Activated CD8-positive, alpha-beta memory T cell treated with anti-CD3 and anti-CD28 coated beads for 4 hours (primary cell): ENCODE measurements around the gene SMIM12.

Source experiments
- DNase-seq, 2 donors: peaks; one replicate each; pipeline ENCODE4 v3.0.0-alpha.2; 2020; ENCODE audit warnings: low read depth in 2 of 2

Gene SMIM12

DNA sequence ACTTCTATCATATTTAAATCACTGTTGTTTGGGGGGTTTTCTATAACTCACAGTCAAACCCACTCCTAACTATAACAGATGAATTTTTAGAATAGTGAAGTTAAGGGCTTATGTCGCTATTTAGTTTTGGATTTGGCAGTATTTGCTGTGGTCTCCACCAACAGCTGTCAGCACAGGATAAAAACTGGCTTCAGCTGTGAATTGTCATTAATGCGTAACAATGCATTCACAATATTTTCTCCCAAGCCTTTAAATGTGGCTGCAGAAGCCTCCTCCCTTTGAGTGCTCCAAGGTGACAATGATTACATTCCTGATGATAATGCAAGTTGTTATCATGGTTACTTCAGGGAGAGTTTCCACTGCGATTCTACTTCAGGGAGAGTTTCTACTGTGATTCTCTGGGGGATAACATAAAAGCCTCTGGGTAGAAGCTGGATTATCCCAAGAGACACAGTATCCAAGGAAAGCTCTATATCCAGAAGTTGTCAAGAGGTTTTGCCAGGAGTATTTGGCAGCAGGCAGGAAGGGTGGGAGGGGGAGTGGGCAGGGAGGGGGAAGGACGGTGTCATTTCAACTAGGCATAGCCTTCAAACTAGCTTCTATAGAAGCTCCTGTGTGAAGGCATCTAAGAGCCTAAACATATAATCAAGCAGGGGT, 14.9 kb upstream of the SMIM12 start:
- DNase-seq = no peak

DNA sequence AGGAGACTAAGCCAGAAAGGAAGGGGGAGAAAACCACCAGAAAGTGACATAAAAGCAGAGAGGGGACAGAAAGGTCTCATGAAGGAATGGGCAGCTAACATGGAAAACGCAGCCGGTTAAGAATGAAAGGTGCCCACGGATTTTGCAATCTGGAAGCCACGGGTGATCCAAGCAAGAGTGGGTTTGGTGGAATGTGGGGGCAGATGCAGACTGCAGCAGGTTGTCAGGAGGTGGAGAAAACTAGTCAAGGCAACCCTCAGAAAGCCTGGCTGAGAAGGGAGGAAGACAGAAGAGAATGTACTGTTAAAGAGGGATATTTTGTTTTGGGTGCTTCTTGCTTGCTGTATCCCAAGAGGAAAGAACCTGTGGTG, 12.6 kb upstream of the SMIM12 start:
- no peak for DNase-seq

DNA sequence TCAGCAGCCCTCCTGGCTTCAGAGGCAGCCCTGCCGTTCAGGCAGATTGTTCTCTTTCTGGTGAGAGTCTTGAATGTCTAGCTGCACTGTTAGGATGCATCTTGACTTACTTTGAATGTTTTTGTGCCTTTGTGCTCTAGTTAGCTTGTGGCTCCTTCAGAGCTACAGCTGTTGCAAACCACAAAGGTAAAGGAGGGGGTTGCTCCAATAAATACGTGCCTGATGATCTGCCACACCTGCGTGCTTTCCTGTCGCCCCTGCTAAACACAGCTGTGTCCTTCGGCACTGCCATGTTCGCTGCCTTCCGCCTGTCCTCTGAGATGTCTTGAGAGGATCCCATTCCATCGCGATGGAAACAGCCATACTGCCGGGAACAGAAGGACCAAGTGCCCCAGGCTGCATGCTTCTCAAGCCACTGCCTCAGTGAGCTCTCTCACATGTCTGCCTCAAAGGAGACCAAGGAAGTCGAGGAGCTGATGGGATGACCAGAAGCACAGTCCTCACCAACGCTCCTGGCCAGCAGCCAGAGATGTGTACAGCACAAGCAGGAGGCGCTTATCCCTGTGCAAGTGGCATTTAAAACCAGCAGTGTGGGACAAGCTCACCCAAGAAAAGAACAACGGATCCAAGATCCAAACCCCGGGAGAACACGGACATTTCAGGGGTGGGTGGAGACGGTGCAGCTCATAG, 12.0 kb upstream of the SMIM12 start:
- no peak for DNase-seq

DNA sequence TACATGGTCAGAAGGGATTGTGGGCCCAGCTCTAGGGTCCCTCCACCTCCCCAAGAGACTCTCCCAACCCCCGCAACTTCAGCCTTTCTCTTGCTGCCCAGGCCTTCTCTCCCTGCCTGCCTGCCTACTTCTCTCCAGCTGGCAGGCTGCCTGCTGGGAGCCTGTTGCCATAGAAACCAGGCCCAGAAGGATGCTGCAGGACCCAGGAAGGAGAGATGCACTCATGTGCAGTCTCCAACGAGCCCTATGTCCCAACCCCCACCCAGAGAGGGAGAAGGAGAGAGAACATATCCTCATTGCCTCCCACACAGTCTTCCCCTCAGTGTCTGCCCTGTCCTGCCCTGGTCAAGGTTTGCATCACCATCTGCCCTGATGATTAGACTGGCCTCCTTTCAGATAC, 10.8 kb upstream of the SMIM12 start:
- DNase-seq = no peak

DNA sequence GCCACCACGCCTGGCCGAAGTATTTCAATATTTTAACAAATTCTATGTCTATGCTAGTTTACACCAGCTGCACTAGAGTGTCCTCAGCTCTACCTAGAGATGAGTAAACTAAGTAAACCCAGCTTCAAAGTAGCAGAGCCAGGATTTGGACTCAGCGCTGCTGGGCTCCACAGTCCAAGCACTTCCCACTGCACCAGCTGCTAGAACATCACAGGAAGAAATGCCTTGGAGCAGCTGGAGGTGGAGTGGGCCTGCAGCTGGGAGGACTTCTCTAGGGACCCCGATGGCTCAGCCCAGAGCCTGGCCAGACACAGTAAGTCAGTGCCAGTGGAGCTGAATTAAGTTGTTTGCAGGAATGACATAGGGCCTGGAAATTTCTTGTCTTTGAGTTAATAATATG, 10.2 kb upstream of the SMIM12 start:
- no peak for DNase-seq

DNA sequence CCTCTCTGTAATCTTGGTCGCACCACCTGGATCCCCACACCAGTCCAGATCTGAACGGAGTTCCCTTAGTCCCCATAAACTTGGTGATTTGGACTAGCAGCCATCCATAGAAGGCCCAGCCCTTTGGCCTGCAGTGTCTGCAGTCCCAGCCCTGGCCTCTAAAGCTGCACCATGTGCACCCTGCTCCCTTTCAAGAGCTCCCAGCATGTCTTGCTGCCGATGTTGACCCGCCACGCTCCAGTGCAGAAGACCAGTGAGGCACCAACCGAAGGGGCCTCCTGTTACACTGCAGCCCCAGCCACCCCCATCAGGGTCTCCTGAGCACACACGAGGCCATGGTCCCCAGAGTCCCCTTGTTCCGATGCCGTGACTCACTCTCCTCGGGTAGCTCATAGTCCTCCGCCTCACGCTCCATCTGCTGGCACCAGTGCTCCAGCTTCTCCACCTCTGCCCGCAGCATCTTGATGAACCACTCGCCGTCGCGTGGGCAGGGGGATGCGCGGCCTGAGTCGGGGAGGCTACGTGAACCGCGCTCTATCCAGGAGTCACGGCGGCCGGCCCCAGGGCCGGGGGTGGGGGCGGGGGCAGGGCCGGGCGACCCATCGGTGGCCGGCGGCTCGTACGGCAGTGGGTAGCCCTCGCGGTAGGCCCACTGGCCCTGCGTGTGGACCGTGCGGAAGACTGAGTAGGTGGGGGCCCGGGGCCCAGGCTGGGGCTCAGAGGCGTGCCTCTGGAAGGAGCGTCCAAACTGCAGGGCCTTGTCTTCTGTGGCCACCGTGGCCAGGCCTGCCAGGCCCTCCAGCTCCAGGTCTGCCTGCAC, 8.9 kb upstream of the SMIM12 start:
- no peak for DNase-seq

DNA sequence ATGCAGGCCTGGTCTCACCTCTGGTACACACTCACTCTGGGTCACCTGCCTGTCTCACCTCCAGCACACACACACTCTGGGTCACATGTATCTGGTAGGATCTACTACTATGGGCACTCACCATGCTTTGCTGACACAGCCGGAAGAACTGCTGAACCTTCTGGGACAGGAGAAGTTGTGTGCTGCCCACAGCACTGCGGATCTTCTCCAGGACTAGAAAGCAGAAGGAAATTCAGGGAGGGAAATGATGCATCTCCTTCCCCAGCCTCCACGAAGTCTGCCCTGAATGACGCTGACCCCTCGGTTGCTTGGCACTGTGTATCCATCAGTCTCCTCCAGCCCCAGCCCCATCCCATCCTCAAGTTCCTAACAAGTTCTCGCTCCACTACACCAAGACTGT, 7.9 kb upstream of the SMIM12 start:
- no peak for DNase-seq

DNA sequence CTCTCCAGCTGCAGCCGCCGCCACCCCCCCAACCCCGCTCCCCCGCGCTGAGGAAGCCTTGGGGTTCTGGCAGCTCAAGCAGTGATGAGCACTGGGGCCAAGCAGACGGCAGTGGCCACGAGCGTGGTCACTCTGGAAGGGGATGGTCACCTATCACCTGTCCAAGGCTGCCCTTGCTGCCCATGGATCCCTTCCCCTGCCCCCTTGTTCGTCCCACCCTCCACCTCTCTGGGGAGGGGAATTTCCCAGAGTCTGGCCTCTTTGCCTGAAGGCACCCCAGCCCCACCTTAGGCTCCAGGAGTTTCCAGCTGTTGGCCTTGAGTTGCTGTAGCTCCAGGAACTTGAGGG, 7.2 kb upstream of the SMIM12 start:
- DNase-seq = no peak

DNA sequence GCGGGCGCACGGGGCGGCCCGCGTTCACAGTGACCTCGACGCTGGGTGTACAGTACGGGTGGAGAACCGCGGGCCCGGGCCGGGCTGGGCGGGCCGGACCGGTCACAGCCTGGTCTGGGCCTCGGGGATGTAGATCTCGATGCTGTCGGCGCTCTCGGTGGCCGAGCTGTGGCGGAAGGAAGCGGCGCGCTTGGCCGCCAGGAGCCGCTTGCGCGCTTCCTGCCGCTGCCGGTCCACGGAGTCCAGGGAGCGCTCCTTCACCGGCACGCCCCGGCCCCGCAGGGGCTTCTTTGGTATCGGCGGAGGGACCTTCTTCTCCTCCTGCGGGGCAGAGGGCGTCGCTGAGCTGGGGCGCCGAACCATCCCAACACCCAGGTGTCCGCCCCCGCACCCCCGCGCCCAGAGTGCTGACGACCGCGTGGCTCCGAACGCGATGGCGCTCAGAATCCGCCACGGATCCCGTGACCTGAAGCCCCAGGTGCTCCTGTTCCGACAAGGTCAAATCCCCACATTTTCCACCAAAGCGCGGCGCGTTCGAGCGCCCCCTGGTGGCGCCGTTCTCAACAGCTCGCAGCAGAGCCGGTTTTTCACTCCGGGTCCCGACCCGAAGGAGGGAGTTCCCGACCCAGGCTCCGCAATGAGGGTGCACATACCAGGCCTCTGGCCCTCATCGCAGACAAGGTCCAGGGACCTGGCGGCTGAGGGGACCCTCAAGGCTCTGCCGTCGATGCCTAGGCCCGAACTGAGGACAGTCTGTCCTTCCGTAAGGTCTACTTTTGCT, 6.6 kb upstream of the SMIM12 start:
- DNase-seq = peak; percentile 88 to 91

DNA sequence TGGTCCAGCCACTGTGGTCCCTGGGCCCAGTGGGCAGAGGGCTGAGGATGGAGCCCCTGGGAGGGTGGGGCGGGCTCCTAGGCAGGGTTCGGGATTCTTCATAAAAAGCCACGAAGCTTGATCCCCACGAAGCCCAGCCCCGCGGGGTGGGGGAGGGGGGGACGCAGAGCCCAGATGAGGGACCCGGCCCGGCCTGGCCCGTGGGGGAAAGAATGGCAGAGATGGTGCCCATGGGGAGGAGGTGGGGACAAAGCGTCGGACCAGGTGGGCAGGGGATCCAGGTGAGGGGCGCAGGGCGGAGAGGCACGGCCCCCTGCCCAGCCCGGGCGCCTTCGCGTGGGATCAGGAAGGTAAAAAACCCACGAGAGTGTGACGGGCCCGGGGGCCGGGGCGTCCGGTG, 6.0 kb upstream of the SMIM12 start:
- no peak for DNase-seq

DNA sequence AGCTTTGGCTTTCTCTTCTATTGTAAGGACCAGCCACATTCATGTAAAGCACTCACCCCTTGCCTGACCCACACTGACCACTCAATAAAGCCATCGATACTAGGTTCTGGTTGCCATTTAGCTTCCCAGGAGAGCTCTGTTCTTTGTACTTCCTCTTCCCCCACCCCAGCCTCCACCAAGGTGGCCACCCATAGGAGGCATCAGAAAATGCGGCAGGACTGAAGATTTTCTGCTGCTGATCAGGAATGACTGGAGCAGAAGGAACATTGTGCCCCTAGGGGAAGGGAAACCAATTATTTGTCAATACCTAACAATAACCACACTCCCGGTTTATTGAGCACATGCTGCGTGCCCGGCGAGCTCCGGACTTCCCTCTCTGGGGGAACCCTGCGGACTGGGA, 5.2 kb upstream of the SMIM12 start:
- DNase-seq = no peak

DNA sequence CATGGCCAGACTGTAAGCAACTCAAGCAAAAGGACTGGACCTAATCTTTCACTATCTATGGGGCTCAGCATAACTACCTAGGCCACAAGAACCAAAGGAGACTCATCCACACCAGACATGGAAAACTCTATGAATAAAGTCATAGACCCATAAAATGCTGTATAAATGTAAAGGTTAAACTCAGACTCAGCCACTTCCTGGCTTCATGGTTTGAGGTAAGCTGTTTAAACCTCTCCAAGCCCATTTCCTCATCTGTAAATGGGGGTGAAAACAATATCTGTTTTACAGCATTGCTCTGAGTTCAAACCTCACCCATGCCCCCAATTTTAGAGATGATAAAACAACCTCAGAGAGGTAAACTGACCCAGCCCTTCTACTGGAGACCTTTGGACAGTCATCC, 4.0 kb upstream of the SMIM12 start:
- no peak for DNase-seq

DNA sequence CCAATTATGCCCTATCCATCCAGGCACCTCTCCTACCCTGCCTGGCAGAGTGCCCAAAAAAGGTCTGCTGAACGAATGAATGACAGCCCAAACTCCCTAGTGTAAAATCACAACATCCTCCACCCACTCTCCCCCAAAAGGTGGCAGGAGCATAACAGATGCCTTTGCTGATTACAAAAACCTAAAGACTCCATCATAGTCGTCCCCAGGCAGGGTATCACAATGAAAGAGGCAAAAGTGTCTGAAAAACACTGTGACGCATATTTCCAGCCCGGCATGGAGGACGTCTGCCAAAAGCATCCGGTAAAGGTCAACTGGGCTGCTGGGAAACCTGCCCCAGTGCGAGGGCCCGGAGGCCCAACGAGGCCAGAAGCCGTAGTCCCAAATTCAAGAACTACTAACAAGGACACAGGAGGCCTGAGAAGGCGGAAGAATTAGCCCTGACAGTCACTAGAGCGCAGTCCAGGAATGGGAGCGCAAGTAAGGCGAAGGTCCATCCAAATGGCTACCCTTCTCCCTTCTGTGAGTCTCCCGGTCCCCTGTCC, 576 bp downstream of the SMIM12 start:
- no peak for DNase-seq

DNA sequence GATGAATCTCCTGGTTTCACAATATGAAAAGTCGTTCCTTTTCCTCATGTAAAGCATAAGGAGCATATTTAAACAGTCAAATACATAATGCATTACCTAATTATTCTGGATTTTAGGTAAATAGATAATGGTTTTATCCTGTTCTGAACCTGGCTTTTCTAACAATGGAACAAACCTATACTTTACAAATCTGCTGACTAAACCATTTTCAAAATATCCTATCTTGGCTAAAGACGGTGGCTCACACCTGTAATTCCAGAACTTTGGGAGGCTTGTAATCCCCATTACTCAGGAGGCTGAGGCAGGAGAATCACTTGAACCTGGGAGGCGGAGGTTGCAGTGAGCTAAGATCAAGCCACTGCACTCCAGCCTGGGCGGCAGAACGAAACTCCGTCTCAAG, 2.9 kb downstream of the SMIM12 start:
- no peak for DNase-seq

DNA sequence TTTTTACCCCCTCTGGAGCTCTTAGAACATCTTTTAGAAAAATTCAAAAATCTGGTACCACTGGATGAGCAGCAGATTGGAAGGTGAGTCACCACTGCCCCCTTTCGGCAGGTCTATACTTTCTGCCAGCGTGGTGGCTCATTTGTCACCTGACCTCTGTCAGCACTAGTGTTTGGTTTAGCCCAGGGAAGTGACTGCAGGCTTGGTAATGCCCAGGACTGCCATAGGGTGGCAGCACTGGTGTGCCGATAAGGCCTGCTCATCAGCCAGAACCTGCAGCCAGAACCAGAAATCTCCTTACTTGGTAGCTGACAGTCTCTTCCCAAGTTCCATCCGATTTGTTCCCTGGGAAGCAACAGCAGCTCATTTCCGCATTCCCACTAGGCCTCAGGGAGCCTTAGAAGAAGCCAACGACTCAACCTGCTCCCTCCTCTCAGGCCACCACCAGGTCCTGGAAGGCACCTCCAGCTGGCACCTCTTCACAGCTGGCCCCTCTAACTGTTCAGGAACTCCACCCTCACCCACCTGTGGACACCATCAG, 6.8 kb downstream of the SMIM12 start:
- DNase-seq = peak; percentile 78 to 80

DNA sequence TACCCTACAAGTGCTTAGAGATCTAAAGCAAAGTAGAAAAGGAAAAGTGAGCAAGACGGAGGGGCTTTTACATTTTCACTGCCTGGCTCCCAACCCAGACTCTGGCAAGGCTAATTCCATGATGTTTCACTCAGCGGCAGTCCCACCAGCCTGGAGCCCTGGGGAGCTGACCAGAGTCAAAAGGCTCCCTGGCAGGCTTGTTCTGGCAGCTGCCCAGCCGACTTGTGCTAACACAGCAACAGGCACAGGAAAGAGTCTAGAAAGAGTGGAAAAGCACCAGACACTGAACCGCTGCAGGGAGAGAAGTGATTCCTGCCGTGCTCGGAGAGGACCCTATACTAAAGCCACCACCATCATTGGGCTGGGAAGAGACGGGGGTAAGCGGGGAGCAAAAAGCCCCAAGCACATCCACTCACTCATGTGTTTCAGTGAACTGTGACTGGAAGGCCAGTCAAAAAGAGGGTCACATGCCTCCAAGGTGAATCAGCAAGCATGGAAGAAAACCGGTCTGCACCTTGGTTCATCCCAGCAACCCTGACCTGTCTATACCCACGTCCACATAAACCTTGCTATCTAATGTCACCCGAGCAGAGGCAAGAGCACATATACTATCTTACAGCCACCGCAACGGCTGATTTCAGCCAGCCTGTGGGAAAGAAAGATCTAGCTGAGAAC, 8.0 kb downstream of the SMIM12 start:
- DNase-seq = no peak

DNA sequence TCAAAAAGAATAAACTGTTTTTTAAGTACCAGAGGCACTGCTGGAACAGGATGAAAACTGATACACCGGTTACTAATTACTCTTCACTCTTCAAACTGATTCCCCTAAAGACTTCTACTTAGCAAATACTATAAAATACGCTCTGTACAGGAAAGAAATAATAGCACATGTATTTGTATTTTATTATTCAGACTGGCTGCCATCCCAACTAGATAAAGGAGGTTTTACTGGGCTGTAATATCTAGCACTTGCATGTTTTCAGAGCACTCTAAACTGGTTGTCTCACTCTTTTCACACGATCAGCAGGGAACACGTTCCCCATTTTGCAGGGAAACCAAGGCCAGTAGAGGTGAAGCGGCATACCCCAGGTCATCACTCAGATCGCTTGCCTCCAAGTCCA, 9.2 kb downstream of the SMIM12 start:
- no peak for DNase-seq

DNA sequence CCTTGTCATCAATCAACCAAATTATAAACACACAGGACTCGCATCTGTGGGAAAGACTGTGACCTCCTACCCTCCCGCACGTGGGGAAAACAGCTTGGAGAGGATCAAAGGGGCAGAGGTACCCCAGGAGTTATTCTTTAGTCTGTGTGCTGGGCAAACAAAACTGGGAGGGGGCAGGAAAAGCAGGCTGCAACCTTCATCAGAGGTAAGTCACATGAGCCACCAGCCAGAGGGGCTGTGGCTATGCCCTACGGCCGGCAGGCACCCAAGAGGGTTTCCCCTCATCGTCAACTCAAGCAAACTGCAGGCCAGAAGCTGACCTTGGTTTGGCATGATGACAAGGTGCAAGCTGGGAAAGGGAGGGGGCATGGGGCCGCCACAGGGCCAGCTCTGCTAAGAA, 12.5 kb downstream of the SMIM12 start:
- no peak for DNase-seq

DNA sequence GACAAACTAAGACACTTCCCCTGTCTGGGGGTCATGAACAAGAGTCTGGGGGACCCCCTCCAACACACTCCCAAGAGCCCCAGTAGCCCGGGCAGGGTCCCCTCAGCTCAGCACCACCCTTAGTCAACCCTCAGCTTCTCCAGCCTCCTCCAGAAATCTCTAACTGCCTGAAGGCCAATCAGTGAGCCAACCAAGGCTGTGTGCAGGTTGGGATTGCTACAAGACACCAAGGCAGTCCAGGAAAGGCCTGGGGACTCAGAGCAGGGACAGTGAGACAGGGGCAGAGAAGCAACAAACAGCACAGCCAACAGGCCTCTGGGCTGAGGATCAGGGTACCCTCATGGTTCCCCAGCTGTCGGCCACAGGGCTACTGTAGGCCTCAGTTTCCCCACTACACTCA, 13.3 kb downstream of the SMIM12 start:
- no peak for DNase-seq

DNA sequence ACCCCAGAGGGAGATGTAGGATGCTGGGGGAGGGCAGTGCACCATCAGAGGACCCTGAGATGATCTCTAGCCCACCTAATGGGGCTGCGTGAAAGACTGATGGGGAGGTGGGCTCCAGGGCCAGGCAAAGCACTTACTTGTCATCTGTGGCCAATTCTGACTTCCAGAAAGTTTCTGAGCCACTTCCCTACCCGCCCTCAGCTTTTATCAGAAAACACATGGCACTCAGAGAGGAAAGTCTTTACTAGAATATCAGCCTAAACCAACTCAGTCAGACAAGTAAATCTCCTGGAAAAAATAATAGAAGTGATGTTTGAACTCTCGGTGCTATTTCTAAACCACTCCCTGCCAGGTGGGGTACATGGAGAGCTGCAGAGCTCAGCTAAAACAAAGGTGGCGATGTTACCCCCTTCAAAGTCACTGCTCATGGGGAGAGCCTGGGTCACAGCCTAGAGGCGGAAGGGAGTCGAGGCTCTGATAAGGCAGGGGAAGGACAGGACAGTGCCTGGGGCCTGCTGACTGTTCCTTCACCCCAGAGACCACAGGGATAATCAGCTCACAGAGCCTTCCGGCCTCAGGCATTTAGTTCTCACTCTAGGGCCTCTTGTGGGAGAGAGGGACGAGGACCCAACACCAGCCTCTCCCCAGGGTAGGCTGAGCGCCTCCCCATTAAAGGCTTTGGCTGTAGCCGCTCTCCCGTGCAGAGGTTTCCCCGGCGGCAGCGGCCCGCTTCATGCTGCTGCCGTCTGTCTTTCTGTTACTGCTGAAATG, 14.2 kb downstream of the SMIM12 start:
- DNase-seq = no peak

DNA sequence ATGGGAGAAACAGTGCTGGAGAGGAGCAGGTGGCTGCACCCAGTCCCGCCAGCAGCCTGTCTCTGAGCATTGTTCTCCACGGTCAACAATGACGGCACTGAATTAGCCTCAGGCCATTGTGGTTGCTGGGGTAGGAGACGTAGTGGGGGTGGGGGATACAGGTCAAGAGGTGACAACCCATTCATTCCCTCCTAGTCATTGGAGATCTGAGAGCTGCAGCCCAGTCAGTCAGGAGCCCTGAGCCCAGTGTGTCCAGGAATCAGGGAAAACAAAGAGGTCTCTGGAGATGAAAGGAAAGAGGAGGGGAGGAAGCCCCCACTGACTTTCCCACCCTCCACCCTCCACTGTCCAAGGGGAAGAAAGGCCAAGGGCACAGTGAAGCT, 15.3 kb downstream of the SMIM12 start:
- no peak for DNase-seq
